Measurements from ENCODE around the gene UBR3. TPM values are rescaled to one million over a fixed set of nuclear protein-coding genes. Genes with fewer than 3 reads are reported as not detected.

Gene UBR3
- total RNA-seq, 6 donors from 2014 or later: 27.8 to 126 (median 44.7) TPM

DNA sequence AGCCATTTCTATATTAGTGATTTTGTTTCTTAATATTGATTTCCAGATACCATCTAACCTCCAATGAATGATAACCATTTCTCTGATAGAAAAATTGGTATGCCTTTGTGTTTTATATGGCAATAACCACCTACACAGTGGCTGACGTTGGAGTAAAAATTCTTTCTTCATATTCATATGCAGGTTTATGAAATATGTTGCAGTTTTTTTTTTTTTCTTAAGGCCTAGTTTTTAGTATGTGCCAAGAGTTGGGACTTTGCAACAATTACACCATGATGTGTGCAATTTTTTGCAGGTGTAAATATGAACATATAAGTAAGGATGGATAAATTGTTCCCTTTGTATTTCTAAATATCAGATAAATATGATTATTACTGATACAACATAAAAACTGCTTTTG is 187.5 kb downstream of the UBR3 start:
- H3K36me3 ChIP-seq: peaks cover 0 to 6% (median 0%) of the 10 kb centered on the region in 4 donors
- no peak for DNase-seq
- TF ChIP-seq, protein P1, sequence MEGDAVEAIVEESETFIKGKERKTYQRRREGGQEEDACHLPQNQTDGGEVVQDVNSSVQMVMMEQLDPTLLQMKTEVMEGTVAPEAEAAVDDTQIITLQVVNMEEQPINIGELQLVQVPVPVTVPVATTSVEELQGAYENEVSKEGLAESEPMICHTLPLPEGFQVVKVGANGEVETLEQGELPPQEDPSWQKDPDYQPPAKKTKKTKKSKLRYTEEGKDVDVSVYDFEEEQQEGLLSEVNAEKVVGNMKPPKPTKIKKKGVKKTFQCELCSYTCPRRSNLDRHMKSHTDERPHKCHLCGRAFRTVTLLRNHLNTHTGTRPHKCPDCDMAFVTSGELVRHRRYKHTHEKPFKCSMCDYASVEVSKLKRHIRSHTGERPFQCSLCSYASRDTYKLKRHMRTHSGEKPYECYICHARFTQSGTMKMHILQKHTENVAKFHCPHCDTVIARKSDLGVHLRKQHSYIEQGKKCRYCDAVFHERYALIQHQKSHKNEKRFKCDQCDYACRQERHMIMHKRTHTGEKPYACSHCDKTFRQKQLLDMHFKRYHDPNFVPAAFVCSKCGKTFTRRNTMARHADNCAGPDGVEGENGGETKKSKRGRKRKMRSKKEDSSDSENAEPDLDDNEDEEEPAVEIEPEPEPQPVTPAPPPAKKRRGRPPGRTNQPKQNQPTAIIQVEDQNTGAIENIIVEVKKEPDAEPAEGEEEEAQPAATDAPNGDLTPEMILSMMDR (IDR thresholded peaks at IDR 0.05): no peak
- no peak for TF ChIP-seq POLR2A (IDR thresholded peaks at IDR 0.05)
- TF ChIP-seq EP300 (IDR thresholded peaks at IDR 0.05): no peak
- H3K4me1 ChIP-seq: peaks cover 0 to 3% (median 0%) of the 10 kb centered on the region in 4 donors
- ATAC-seq (ENCODE audit: low FRiP score in 2 of 2): no peak
- WGBS, 2 donors: 81 to 88% methylated on average over 1 of the region's 1 CpG
- H3K9me3 ChIP-seq: no peaks in the 10 kb centered on the region
- H3K27ac ChIP-seq: no peak overlapping the region
- H3K27me3 ChIP-seq: no peaks in the 10 kb centered on the region
- no peak overlapping the region for H3K4me3 ChIP-seq

DNA sequence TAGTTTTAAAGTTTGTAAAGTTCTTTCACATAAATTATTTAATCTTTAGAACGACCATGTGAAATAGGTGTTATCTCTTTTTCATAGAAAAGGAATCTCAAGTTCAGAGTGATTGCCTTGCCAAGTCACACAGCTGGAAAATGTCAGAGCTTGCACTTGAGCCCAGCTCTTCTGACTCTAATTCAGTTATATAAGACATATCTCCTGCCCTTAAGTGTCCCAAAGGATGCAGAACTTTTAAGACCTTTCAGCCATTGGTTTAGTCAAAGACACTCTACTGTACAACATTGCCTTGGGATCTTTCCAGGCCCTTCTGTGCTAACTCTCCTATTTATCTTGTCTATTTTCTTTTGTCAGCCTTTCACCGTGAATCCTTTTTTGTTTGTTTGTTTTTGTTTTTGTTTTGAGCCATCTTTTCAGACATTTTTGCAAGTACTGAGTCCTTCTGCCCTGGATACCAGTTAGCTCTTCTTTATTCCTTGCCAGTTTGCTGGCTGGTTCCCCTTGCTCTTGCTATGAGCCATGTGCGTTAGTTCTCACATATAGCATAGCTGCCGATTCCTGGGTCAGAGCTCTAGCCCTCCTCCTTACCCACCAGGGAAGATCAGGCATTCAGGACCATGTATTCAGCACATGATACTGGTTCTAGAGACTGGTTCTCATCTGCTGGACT is 190.7 kb downstream of the UBR3 start:
- Histone ChIP-seq H3K27ac (no peak overlapping the region), H3K4me1 (peaks cover 0 to 3% (median 0%) of the 10 kb centered on the region in 4 donors), H3K4me3 (no peak overlapping the region), H3K27me3 (no peaks in the 10 kb centered on the region), H3K9me3 (no peaks in the 10 kb centered on the region), H3K36me3 (peaks cover 0 to 8% (median 0%) of the 10 kb centered on the region in 4 donors)
- no peak for TF ChIP-seq EP300 (IDR thresholded peaks at IDR 0.05)
- TF ChIP-seq, protein P1 (IDR thresholded peaks at IDR 0.05): no peak
- TF ChIP-seq POLR2A (IDR thresholded peaks at IDR 0.05): no peak
- no peak for TF ChIP-seq POLR2AphosphoS5 (IDR thresholded peaks at IDR 0.05)
- DNase-seq (no peak), ATAC-seq (ENCODE audit: low FRiP score in 2 of 2) (peak in 1 of 2 donors; percentile 74)
- 66 to 74% methylated on average over 4 of the region's 4 CpGs for WGBS, 2 donors

DNA sequence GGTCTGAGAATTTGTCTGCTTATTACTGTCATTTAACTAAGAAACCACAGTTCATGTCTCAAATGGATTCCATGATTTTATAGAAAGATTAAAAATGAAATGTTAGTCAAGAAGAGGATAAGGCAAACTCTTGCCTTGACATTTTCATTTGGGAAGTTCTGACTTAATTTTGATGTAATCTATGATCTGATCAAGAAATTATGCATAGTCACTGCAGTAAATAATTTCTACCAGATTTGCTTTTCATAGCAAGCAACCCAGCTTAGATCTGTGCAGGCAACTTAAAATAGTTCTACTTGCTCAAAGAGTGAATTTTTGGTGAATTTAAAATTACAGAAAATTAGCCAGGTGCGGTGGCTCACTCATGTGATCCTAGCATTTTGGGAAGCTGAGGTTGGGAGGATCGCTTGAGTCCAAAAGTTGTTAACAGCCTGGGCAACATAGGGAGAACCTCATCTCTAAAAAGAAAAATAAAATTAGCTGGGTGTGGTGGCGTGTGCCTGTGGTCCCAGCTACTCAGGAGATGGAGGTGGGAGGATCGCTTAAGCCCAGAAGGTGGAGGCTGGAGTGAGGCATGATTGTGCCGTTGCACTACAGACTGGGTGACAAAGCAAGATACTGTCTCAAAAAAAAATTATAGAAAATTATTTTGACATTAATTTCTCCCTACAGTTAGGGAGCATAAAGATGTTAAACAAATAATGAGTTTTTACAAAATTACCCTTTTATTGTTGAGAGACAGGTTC is 192.0 kb downstream of the UBR3 start:
- Histone ChIP-seq H3K4me3 (no peak overlapping the region), H3K4me1 (peaks cover 0 to 3% (median 0%) of the 10 kb centered on the region in 4 donors), H3K27ac (no peak overlapping the region), H3K9me3 (no peaks in the 10 kb centered on the region), H3K36me3 (peaks cover 0 to 14% (median 0%) of the 10 kb centered on the region in 4 donors), H3K27me3 (no peaks in the 10 kb centered on the region)
- TF ChIP-seq EP300 (IDR thresholded peaks at IDR 0.05): no peak
- no peak for TF ChIP-seq POLR2A (IDR thresholded peaks at IDR 0.05)
- no peak for TF ChIP-seq POLR2AphosphoS5 (IDR thresholded peaks at IDR 0.05)
- TF ChIP-seq, protein P1 (IDR thresholded peaks at IDR 0.05): no peak
- ATAC-seq (ENCODE audit: low FRiP score in 2 of 2) (peak in 1 of 2 donors; percentile 39), DNase-seq (no peak)
- 83 to 92% methylated on average over 5 of the region's 5 CpGs for WGBS, 2 donors

DNA sequence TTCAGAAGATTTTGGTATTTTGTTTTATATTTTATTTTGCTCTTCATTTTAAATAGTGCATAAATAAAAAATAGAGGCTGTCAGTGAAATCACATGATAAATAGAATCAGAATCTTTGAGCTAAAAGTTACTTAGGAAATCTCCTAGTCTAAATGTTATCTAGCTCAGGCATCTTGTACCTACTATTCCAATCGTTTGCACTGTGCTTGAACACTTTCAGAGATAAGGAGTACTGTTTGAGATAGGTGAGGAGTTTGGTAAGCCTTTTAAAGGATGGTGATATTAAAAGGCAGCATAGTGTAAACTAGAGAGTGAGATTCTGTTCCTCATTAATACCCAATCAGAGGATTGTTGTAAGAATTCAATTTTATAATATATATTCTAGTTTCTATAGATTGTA is 193.5 kb downstream of the UBR3 start:
- 31 to 55% methylated on average over 1 of the region's 1 CpG for WGBS, 2 donors
- Histone ChIP-seq H3K27me3 (no peaks in the 10 kb centered on the region), H3K4me1 (peaks cover 0 to 3% (median 0%) of the 10 kb centered on the region in 4 donors), H3K27ac (no peak overlapping the region), H3K9me3 (no peaks in the 10 kb centered on the region), H3K36me3 (peaks cover 0 to 11% (median 0%) of the 10 kb centered on the region in 4 donors), H3K4me3 (no peak overlapping the region)
- DNase-seq (no peak), ATAC-seq (ENCODE audit: low FRiP score in 2 of 2) (no peak)
- no peak for TF ChIP-seq POLR2A (IDR thresholded peaks at IDR 0.05)
- TF ChIP-seq EP300 (IDR thresholded peaks at IDR 0.05): no peak
- no peak for TF ChIP-seq POLR2AphosphoS5 (IDR thresholded peaks at IDR 0.05)
- TF ChIP-seq, protein P1 (IDR thresholded peaks at IDR 0.05): no peak
